Ectodermal cell (in vitro differentiated cells): ENCODE measurements around the gene ZCCHC7.

ENCODE experiments used
- H3K27ac ChIP-seq: 2 replicates; pipeline ENCODE4 v1.7.0; 2013; ENCODE audit warnings: mild to moderate bottlenecking, low read depth, low read length; ENCODE audit not compliant: insufficient read depth, poor library complexity, severe bottlenecking
- H3K27me3 ChIP-seq: 2 replicates; pipeline ENCODE4 v1.7.0; 2013; ENCODE audit warnings: mild to moderate bottlenecking, low read length; ENCODE audit not compliant: insufficient read depth, control insufficient read depth, poor library complexity, severe bottlenecking
- H3K36me3 ChIP-seq: one replicate; pipeline ENCODE4 v1.7.0; 2013; ENCODE audit warnings: low read length; ENCODE audit not compliant: control insufficient read depth, insufficient read depth
- H3K4me1 ChIP-seq: one replicate; pipeline ENCODE4 v1.7.0; 2013; ENCODE audit warnings: low read length; ENCODE audit not compliant: control insufficient read depth, insufficient read depth
- H3K4me3 ChIP-seq: 2 replicates; pipeline ENCODE4 v1.7.0; 2013; ENCODE audit warnings: low read depth, low read length, control low read depth; ENCODE audit not compliant: insufficient read depth
- H3K9me3 ChIP-seq: 2 replicates; pipeline ENCODE4 v1.7.0; 2013; ENCODE audit warnings: mild to moderate bottlenecking, low read length, moderate library complexity; ENCODE audit not compliant: control insufficient read depth
- WGBS, 2 experiments: methylation state at CpG; one replicate each; pipeline ENCODE4 v1.1.7; 2013; ENCODE audit warnings: missing lambda C conversion rate in 2 of 2; 5-methylcytosine and 5-hydroxymethylcytosine counted together

The ZCCHC7 gene

DNA sequence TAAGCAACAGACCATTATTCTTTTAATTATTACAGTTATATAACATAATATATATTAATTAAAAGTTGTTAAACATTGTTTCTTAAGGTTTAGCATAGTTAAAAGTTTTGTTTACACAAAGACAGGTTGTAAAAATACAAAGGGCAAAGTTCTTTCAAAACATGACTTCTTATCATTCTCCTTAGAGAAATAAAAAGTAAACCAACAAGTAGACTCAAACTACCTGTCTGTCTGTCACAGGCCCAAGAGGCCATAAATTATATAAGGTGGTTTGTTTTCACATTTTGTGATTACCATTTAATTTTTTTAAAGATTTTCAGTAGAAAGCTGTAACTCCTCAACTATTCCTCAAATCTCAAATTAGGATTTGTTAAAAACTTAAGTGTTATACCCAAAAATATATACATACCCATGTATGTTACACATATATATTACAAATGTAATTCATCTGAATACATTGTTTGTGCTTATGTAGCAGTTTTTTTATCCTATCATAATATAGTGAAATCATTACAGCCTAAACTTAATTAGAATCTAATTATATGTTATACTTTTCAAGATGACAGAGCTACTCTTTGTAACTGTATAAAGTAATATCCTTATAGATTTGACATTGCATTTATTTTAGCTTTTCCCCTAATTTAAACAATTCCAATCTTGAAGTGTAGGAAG is 208.3 kb downstream of the ZCCHC7 start:
- H3K9me3 ChIP-seq = no peaks in the 10 kb centered on the region
- H3K27me3 ChIP-seq = no peaks in the 10 kb centered on the region
- no peak overlapping the region for H3K27ac ChIP-seq
- no peaks in the 10 kb centered on the region for H3K4me1 ChIP-seq
- no peak overlapping the region for H3K4me3 ChIP-seq
- no peaks in the 10 kb centered on the region for H3K36me3 ChIP-seq

DNA sequence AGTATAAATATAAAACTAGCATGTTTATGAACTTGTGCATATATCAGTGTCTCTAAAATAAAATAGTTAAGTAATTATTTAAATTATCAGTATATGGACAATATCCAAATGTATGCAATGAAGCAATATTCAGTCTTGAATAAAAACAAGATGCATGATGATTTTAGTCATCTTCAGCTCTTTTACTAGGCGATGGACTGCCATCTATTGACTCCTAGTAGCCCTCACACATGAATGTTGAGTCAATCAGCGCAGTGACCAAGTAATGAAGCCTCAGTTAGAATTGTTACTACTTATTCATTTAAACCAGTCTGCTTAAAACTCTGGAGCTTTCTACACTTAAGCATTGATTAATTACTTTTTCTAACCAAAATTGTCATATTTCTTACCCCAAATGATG is 209.2 kb downstream of the ZCCHC7 start:
- H3K4me3 ChIP-seq = no peak overlapping the region
- H3K36me3 ChIP-seq = no peaks in the 10 kb centered on the region
- H3K27ac ChIP-seq = no peak overlapping the region
- WGBS, 2 experiments = 88 to 93% methylated on average over 2 of the region's 2 CpGs
- H3K27me3 ChIP-seq = no peaks in the 10 kb centered on the region
- no peaks in the 10 kb centered on the region for H3K9me3 ChIP-seq
- H3K4me1 ChIP-seq = no peaks in the 10 kb centered on the region

DNA sequence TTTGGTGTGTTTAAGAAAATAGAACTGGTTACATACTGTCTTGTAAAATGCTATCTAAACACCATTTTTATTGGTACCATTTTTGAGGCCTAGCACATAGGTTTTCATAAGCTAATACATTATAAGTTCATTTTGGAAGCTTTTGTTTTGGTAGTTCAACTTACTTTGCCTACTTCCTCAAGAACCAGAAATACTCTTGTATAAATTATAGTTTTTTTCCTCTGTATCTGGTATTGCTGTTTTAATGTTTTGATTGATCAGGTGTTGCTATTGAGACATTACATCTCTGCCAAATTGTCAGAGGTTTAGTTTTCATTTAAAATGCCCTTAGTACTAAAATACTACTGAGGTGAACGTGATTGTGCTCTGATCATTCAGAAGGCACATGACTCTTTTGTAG is 211.5 kb downstream of the ZCCHC7 start:
- Histone ChIP-seq H3K9me3 (no peaks in the 10 kb centered on the region), H3K27ac (no peak overlapping the region), H3K36me3 (no peaks in the 10 kb centered on the region), H3K4me1 (peaks cover 3% of the 10 kb centered on the region), H3K27me3 (no peaks in the 10 kb centered on the region), H3K4me3 (no peak overlapping the region)
- WGBS, 2 experiments = 91% methylated on average over 1 of the region's 1 CpG; no CpG with 5 or more reads in 1 of the 2 experiments

DNA sequence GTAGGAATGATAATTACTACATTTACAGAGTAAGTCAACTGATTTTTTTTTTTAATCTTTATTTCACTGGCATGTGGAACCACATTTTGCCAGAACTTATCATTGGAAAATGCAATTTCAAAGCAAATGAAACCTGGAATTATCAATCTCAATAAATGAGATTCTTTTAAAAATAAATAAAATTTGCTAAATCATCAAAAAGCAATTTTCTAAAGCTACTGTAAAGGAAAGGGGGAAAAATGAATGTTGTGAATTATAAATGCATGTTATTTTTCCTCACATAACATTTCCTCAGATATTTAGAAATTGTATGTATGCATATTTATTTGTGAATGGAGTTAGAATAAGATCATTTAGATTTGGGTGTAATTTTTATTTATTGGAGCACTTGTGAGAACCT is 212.2 kb downstream of the ZCCHC7 start:
- Histone ChIP-seq H3K27ac (no peak overlapping the region), H3K27me3 (no peaks in the 10 kb centered on the region), H3K4me1 (peaks cover 4% of the 10 kb centered on the region), H3K9me3 (no peaks in the 10 kb centered on the region), H3K4me3 (no peak overlapping the region), H3K36me3 (no peaks in the 10 kb centered on the region)

DNA sequence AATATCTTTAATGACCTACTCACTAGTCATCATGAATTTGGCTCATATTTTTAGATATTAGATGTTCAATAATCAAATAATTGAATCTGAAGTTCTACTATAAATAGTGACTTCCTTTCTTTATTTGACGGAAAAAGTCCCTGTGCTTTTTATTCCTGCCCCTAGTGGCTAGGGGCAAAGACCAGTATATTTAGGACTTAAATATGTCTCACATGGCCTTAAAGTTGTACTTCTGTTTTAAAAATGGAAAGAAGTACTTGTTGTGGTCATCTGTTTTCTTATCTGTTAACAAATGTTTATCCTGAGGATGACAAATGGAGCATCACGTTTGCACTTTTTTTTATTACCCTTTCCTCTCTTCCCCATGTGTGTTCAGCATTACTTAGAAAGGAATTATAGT is 212.9 kb downstream of the ZCCHC7 start:
- Histone ChIP-seq H3K27me3 (no peaks in the 10 kb centered on the region), H3K4me3 (no peak overlapping the region), H3K27ac (no peak overlapping the region), H3K9me3 (no peaks in the 10 kb centered on the region), H3K36me3 (no peaks in the 10 kb centered on the region), H3K4me1 (peaks cover 4% of the 10 kb centered on the region)
- WGBS, 2 experiments = 82 to 100% methylated on average over 1 of the region's 2 CpGs

DNA sequence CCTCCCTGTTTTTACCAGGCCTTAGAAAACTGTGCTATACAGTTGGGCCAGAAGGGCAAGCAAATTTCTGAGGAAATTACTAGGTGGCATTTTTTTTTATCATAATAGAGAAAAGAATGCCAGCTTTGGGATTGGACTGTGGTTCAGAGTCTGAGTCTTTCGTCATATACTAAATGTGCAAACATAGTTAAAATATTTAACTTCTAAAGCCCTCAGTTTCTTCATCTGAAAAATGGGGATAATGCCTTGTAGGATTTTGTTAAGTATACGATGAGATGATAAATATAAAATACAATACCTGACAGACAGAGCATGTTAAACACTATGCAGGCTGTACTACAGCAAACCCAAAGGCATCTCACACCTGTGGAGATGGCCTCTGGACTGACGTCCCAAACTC is 214.9 kb downstream of the ZCCHC7 start:
- WGBS, 2 experiments = 92 to 97% methylated on average over 1 to 2 of the region's 3 CpGs
- H3K27ac ChIP-seq = no peak overlapping the region

DNA sequence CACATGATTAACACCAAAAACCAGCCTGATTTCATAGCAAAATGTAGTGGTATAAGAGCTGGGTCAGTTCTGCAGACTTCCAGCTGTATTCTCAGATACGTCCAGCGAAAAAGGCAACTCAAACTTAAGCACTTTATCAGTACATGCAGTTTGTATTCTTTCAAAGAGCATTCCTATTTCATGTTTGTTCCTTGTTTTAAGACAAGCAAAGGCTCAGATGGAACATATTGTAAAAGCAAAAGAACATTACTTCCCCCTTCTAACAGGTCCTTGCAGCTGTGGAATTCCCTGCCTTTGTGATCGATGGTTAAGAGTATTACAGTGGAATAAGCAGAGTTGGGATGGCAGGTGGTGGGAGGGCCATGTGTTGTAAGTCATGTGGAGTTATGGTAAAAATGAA is 215.8 kb downstream of the ZCCHC7 start:
- Histone ChIP-seq H3K27ac (no peak overlapping the region), H3K4me3 (no peak overlapping the region), H3K4me1 (peaks cover 10% of the 10 kb centered on the region), H3K9me3 (no peaks in the 10 kb centered on the region), H3K27me3 (no peaks in the 10 kb centered on the region), H3K36me3 (no peaks in the 10 kb centered on the region)
- 87 to 88% methylated on average over 3 of the region's 3 CpGs for whole genome bisulfite sequencing, 2 experiments

More for the DNA sequence above, 214.9 kb downstream of the ZCCHC7 start:
- H3K4me1 ChIP-seq = peaks cover 10% of the 10 kb centered on the region
- no peaks in the 10 kb centered on the region for H3K36me3 ChIP-seq
- no peaks in the 10 kb centered on the region for H3K27me3 ChIP-seq
- no peak overlapping the region for H3K4me3 ChIP-seq
- no peaks in the 10 kb centered on the region for H3K9me3 ChIP-seq

DNA sequence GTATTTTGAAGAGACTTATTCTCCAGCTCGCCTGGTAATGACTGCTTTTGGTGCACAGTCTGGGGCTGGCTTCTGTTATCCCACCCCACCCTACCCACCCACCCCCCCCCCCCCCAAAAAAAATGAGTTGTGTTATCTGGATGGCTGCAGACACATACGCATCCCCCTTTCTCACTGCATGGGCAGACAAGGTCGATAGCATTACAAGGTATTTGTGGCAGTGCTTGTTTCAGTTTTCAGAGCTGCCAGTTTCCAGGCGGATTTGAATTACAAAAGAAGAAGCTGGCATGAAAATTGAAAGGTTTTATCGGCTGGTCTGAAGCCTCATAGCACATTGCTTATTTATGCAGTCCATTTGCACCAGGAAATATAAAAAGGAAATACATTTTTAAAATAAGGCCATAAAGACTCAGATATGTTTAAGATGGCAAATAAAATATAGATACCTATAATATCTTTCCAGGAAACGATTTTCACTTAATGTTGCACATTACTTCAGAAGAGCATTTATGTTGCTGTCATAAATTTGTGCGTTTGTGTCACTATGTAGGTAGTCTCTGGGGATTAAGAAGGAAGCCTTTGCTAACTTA is 217.0 kb downstream of the ZCCHC7 start:
- Histone ChIP-seq H3K27me3 (no peaks in the 10 kb centered on the region), H3K9me3 (no peaks in the 10 kb centered on the region), H3K4me3 (no peak overlapping the region), H3K36me3 (no peaks in the 10 kb centered on the region), H3K4me1 (peaks cover 10% of the 10 kb centered on the region), H3K27ac (no peak overlapping the region)
- 69 to 73% methylated on average over 6 to 7 of the region's 7 CpGs for WGBS, 2 experiments

DNA sequence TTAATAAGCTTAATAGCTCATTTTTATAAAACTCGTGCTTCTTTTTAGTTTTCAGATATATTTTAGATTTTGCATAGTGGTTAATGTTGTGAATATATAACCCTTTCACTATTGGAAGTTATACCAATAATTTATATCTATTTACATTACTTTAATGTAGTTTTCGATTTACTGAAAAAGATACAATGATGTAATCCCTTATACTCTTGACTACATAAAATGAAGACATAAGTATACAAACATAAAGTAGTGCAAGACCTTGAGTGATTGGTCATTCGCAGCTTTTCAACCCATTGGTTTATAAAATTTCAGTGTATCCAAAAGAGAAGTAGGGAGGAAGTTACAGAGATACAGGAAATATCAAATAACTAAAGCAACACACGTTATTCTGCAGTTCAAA is 217.8 kb downstream of the ZCCHC7 start:
- peaks cover 10% of the 10 kb centered on the region for H3K4me1 ChIP-seq
- H3K4me3 ChIP-seq = no peak overlapping the region
- no peaks in the 10 kb centered on the region for H3K27me3 ChIP-seq
- H3K27ac ChIP-seq = no peak overlapping the region
- H3K9me3 ChIP-seq = no peaks in the 10 kb centered on the region
- H3K36me3 ChIP-seq = no peaks in the 10 kb centered on the region
- 70 to 89% methylated on average over 1 to 2 of the region's 4 CpGs for WGBS, 2 experiments

DNA sequence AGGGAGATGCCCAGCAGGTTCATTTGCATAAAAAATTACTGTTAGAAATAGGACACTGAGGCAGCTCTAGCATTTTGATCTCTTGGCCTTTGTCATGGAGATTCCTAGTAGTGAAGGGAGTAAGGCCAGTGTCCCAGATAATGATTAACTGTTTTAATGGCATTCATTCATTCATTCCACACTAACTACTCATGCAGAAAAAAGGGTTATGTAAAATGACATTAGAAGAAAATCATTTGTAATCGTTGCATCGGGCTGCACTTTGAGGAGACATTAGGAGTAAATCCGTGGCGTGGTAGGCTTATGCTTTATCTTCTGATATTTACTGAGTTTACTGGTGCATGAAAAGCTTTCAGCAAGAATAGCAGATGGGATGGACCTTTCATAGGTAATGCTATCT is 219.5 kb downstream of the ZCCHC7 start:
- no peak overlapping the region for H3K4me3 ChIP-seq
- H3K4me1 ChIP-seq = peaks cover 10% of the 10 kb centered on the region
- WGBS, 2 experiments = 63 to 74% methylated on average over 4 of the region's 4 CpGs
- no peaks in the 10 kb centered on the region for H3K9me3 ChIP-seq
- H3K27me3 ChIP-seq = no peaks in the 10 kb centered on the region
- no peak overlapping the region for H3K27ac ChIP-seq
- H3K36me3 ChIP-seq = no peaks in the 10 kb centered on the region
